Upper lobe of left lung (tissue), 4 donors: ENCODE data around the gene TRAF3.

Source experiments
- POLR2A ChIP-seq, 4 donors: fragments of 450-650 bp; IDR thresholded peaks; one replicate each; pipeline ENCODE4 v1.5.1; 2016 to 2017; ENCODE audit warnings: antibody characterized with exemption in 4 of 4, mild to moderate bottlenecking in 2 of 4
- POLR2AphosphoS5 ChIP-seq, 2 donors: sonication (generic); formaldehyde crosslinking; IDR thresholded peaks; one replicate each; pipeline ENCODE4 v1.5.1; 2017; ENCODE audit warnings: antibody characterized with exemption in 2 of 2
- TF ChIP-seq, protein P1 (sequence below), 6 experiments: fragments of 450-650 bp in 4 of 6; fragments of 200-600 bp in 2 of 6; sonication (generic) in 2 of 6; IDR thresholded peaks; one replicate each; pipeline ENCODE4 v1.5.1; 2016 to 2019; ENCODE audit warnings: antibody characterized with exemption in 6 of 6

DNA sequence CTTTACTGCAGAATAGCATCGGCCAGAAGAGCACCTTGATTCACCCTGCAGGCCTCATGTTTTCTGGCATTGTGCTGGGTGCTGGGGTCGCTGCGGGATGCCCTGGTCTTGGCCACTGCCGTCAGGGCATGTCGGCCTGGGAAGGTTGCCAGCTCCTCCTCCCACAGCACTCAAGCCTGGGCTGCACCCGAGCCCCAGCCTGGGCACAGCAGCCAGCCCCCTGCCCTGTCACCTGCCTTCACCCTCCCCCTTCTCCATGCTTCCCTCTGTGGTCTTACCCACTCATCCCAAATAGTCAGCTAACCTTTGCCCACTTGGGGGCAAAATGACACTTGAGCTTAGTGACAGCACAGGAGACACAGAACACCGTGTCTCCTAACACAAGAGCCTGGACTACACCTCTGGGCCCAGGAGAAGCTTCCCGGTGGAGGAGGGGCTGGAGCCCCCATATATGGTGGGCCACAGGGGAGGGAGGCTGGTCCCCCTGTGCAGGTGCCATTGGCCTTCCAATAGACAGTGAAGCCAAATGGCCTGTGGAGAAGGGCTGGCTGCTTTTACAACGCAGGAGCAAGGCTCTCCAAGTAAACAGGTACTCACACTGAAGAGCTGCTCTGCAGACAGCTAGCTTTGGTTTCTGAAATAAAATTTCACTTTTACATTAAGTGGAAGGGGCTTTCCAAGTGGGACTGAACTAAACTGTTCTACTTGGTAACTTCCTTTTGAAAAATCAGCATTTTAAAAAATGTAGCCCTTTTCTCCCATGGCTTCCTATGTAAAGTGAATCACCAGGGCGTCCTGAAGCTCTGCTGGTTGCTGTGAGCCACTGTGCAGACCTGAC is 94.0 kb downstream of the TRAF3 start:
- TF ChIP-seq, protein P1, sequence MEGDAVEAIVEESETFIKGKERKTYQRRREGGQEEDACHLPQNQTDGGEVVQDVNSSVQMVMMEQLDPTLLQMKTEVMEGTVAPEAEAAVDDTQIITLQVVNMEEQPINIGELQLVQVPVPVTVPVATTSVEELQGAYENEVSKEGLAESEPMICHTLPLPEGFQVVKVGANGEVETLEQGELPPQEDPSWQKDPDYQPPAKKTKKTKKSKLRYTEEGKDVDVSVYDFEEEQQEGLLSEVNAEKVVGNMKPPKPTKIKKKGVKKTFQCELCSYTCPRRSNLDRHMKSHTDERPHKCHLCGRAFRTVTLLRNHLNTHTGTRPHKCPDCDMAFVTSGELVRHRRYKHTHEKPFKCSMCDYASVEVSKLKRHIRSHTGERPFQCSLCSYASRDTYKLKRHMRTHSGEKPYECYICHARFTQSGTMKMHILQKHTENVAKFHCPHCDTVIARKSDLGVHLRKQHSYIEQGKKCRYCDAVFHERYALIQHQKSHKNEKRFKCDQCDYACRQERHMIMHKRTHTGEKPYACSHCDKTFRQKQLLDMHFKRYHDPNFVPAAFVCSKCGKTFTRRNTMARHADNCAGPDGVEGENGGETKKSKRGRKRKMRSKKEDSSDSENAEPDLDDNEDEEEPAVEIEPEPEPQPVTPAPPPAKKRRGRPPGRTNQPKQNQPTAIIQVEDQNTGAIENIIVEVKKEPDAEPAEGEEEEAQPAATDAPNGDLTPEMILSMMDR (IDR thresholded peaks at IDR 0.05) = no peak
- TF ChIP-seq POLR2A (IDR thresholded peaks at IDR 0.05) (no peak), POLR2AphosphoS5 (IDR thresholded peaks at IDR 0.05) (no peak)
